ENCODE results near the gene SHLD1. TPM values are rescaled to one million over a fixed set of nuclear protein-coding genes. Genes with fewer than 3 reads are reported as not detected.

Gene SHLD1
- total RNA-seq, 1 experiment from 2014 or later = 2.4 TPM

- Histone ChIP-seq H4K20me1 (ENCODE audit: insufficient read depth) (no peaks in the 10 kb centered on the region), H3K36me3 (ENCODE audit: control insufficient read depth in 1 of 2, insufficient read depth in 2 of 2, low read length in 2 of 2) (no peaks in the 10 kb centered on the region), H3K4me3 (replicated peaks in 1 of 2; ENCODE audit: low read depth in 1 of 2, low read length in 2 of 2) (no peak overlapping the region), H2AFZ (ENCODE audit: low read depth, low read length, poor library complexity, severe bottlenecking) (no peak overlapping the region), H3K27ac (ENCODE audit: low read depth, low read length) (no peak overlapping the region), H3K79me2 (ENCODE audit: insufficient read depth, low read length) (no peaks in the 10 kb centered on the region), H3K4me1 (ENCODE audit: control insufficient read depth in 1 of 2, insufficient read depth in 2 of 2, low read length in 2 of 2) (no peaks in the 10 kb centered on the region), H3K4me2 (ENCODE audit: low read length) (no peak overlapping the region), H3K9me3 (ENCODE audit: control insufficient read depth in 1 of 2, insufficient read depth in 1 of 2, low read depth in 1 of 2, low read length in 2 of 2) (no peaks in the 10 kb centered on the region), H3K27me3 (ENCODE audit: insufficient read depth, low read length) (peaks cover 5% of the 10 kb centered on the region), H3K9me2 (ENCODE audit: insufficient read depth) (no peaks in the 10 kb centered on the region), H3K9ac (ENCODE audit: low read length) (no peak overlapping the region)
- ATAC-seq (no peak), DNase-seq (ENCODE audit: low read depth, low spot score) (no peak)
- ChIA-PET POLR2A (no interaction called here), CTCF (no interaction called here), RAD21 (ENCODE audit: low non-redundant PET in 1 of 2, low total read pairs in 2 of 2, uncharacterized antibody in 2 of 2, unreplicated experiment in 2 of 2) (no interaction called here)
- BruUV-seq (replicated peaks) = no TSS peak
- intact Hi-C loops (cut with micrococcal nuclease) = no loop called here
- no peak for TF ChIP-seq POLR2A (IDR thresholded peaks at IDR 0.05; ENCODE audit: borderline replicate concordance, extremely low read depth, insufficient read depth, insufficient read length)
- TF ChIP-seq JUND (IDR thresholded peaks at IDR 0.05) = no peak
- no peak for TF ChIP-seq RAD21 (IDR thresholded peaks at IDR 0.05; ENCODE audit: low read depth)
- no peak for TF ChIP-seq ZBTB33 (IDR thresholded peaks at IDR 0.05; ENCODE audit: extremely low read depth, insufficient replicate concordance, low read length)
- no peak for TF ChIP-seq TCF7L2 (IDR thresholded peaks at IDR 0.05; ENCODE audit: borderline replicate concordance, extremely low read depth, insufficient read depth, insufficient read length)
- TF ChIP-seq EGR1 (IDR thresholded peaks at IDR 0.05; ENCODE audit: low read depth) = no peak
- no peak for TF ChIP-seq REST (IDR thresholded peaks at IDR 0.05; ENCODE audit: low read depth)
- no peak for TF ChIP-seq SRF (IDR thresholded peaks at IDR 0.05; ENCODE audit: low read depth)
- TF ChIP-seq SP1 (IDR thresholded peaks at IDR 0.05; ENCODE audit: low read depth) = no peak
- no peak for TF ChIP-seq CBX3 (IDR thresholded peaks at IDR 0.05; ENCODE audit: low read depth)
- no peak for TF ChIP-seq MAX (IDR thresholded peaks at IDR 0.05)
- no peak for TF ChIP-seq CTCF (IDR thresholded peaks at IDR 0.05 in 2 of 3, conservative IDR thresholded peaks at IDR 0.05 in 1 of 3; ENCODE audit: borderline replicate concordance in 1 of 3, insufficient read depth in 1 of 3, low read depth in 2 of 3, low read length in 2 of 3)
- no peak for TF ChIP-seq SIN3A (IDR thresholded peaks at IDR 0.05; ENCODE audit: low read depth)
- TF ChIP-seq YY1 (IDR thresholded peaks at IDR 0.05; ENCODE audit: extremely low read depth, insufficient replicate concordance, low read depth, low read length) = no peak
- TF ChIP-seq POLR2AphosphoS5 (IDR thresholded peaks at IDR 0.05; ENCODE audit: low read depth, low read length) = no peak
- no peak for TF ChIP-seq ZNF274 (IDR thresholded peaks at IDR 0.05; ENCODE audit: low read depth, low read length)
- no peak for TF ChIP-seq ATF3 (IDR thresholded peaks at IDR 0.05)
- no peak for TF ChIP-seq ZFX (IDR thresholded peaks at IDR 0.05)
- TF ChIP-seq ELF1 (IDR thresholded peaks at IDR 0.05; ENCODE audit: borderline replicate concordance, low read depth) = no peak
Observed at GRCh38 chr20:5880326-5880725, 130.1 kb downstream of the SHLD1 start.

All from HCT116 (cell line).